SK-N-MC (cell line): ENCODE data around the gene SLC13A4.
"Not testable (repeated sequence)": the region's sequence is repeated elsewhere in the genome, so short reads cannot be mapped to it uniquely, and the experiment has no call there.

Source experiments
- DNase-seq: peaks from one replicate; pipeline ENCODE4 v3.0.0-alpha.2; 2011; ENCODE audit warnings: low read depth, low spot score
- H3K27ac ChIP-seq: fragments of 200-600 bp; sonication (generic); 2 replicates; pipeline ENCODE4 v1.5.1; 2016; ENCODE audit warnings: mixed run types
- H3K36me3 ChIP-seq: fragments of 200-600 bp; sonication (generic); 2 replicates; pipeline ENCODE4 v1.6.1; 2017; ENCODE audit warnings: antibody characterized with exemption, low read length, mixed read lengths; ENCODE audit not compliant: insufficient read depth
- H3K4me3 ChIP-seq: fragments of 200-600 bp; sonication (generic); 2 replicates; pipeline ENCODE4 v1.5.1; 2016
- H3K9ac ChIP-seq: fragments of 200-600 bp; sonication (generic); 2 replicates; pipeline ENCODE4 v1.8.0; 2017; ENCODE audit warnings: mixed run types, mixed read lengths; ENCODE audit not compliant: insufficient read length
- H3K9me3 ChIP-seq: fragments of 200-600 bp; sonication (generic); 2 replicates; pipeline ENCODE4 v1.6.1; 2017; ENCODE audit warnings: low read depth, mild to moderate bottlenecking, antibody characterized with exemption, low read length, moderate library complexity, mixed read lengths
- EZH2 ChIP-seq: fragments of 200-600 bp; sonication (generic); IDR thresholded peaks from one replicate; pipeline ENCODE4 v1.6.1; 2017; ENCODE audit warnings: antibody characterized with exemption
- FOXP2 ChIP-seq: optimal IDR thresholded peaks from 2 replicates; pipeline ENCODE3; 2011; ENCODE audit warnings: mild to moderate bottlenecking, moderate library complexity; ENCODE audit not compliant: insufficient read depth; ENCODE audit errors: extremely low read length, control extremely low read depth
- POLR2AphosphoS5 ChIP-seq: IDR thresholded peaks from 2 replicates; pipeline ENCODE4 v1.6.1; 2012; ENCODE audit warnings: mild to moderate bottlenecking, low read depth, low read length, borderline replicate concordance

SLC13A4 gene

DNA sequence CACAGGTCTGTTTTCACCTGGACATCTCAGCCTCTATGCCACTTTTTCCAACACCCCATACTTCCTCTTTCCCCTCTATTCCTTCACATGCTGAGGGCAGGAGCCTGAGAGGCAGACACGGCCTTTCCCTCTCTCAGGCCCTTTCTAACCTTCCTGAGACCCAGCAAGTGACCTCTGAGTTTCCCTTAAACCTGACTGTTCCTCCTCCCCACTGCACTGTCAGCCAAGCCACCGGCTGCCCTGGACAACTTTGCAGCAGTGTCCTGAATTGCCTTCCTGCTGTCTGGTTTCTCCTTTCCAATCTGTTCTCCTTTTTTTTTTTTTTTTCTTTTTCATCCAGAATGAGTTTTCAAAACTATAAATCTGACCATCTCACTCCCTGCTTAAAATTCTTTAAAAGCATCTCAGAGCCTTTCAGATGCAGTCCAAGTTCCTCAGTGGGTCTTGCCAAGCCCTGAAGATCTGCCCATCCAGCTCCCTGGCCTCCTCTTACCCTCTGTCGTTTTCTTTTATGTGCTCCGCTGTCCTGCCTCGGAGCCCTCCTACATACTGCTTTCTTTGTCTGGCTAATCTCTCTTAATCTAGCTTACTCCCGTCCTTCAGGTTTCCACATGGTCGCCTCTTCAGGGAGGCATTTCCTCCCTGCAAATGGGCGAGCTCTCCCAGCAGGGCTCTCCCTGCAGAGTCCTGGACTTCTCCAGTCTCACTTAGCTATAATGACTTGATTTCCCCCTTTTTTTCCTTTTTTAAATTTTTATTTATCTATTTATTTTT, 30.5 kb downstream of the SLC13A4 start:
- Histone ChIP-seq H3K36me3 (no peaks in the 10 kb centered on the region), H3K4me3 (no peak overlapping the region), H3K9me3 (no peaks in the 10 kb centered on the region), H3K27ac (no peak overlapping the region), H3K9ac (no peak overlapping the region)
- TF ChIP-seq FOXP2 (no peak), POLR2AphosphoS5 (no peak), EZH2 (no peak)
- DNase-seq = no peak

DNA sequence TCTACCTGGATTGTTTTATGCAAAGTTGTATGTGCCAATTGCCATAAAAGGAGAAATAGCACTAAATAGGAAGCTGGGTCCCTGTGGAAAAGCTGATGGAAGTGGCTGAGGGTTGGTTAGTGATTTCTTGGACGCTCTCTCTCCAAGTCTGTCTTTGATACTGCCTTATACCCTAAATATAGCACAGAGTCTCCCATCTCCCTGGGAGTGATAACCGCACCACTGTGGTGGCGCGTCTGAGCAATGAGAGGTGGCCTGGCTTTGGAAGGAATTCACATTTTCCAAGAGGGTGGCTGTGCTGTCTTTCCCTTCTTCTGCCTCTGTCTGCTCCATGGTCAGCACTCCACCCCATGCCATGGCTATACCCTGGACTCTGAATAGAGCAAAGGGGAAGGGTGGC, 34.4 kb downstream of the SLC13A4 start:
- H3K36me3 ChIP-seq = peaks cover 4% of the 10 kb centered on the region; the same call in 1 of the 2 replicates

DNA sequence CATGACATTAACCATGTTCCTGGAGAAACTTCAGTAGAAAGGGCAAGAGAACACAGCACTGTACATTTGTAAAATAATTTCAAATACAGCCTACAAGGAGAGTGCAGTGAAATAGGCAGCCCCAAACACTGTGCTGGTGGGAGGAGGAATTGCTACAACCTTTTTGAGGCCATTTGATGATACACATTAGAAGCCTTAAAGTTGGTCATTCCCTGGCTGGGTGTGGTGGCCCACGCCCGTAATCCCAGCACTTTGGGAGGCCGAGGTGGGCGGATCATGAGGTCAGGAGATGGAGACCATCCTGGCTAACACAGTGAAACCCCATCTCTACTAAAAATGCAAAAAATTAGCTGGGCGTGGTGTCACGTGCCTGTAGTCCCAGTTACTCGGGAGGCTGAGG, 35.4 kb downstream of the SLC13A4 start:
- not testable (repeated sequence) for H3K27ac ChIP-seq, H3K36me3 ChIP-seq, H3K9me3 ChIP-seq, DNase-seq, H3K4me3 ChIP-seq, H3K9ac ChIP-seq

More for the DNA sequence above, 34.4 kb downstream of the SLC13A4 start:
- no peak overlapping the region for H3K27ac ChIP-seq
- no peak overlapping the region for H3K9ac ChIP-seq
- no peaks in the 10 kb centered on the region for H3K9me3 ChIP-seq
- DNase-seq = no peak
- no peak overlapping the region for H3K4me3 ChIP-seq
- no peak for TF ChIP-seq EZH2
- TF ChIP-seq FOXP2 = no peak
- no peak for TF ChIP-seq POLR2AphosphoS5

DNA sequence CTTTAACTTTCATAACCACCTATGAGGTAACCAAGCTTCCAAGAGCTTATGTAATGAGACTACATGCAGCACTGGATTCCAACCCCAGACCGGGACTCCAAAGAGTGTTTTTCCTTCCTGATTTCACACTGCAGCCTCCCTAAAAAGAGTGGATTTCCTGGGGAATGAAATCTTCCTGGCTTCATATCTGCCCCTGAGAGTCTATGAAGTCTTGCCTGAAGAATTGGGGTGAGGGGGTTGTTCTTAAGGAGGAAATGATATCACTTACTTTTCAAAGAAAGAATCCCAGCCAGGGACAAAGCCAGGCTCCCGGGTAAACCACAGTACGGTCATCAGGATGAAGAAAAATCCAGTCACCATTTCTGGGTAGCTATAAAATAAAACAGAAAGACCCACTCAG, 35.9 kb downstream of the SLC13A4 start:
- no peaks in the 10 kb centered on the region for H3K9me3 ChIP-seq
- TF ChIP-seq FOXP2 (no peak), POLR2AphosphoS5 (no peak), EZH2 (no peak)
- H3K36me3 ChIP-seq = peaks cover 4% of the 10 kb centered on the region; the same call in 1 of the 2 replicates
- no peak overlapping the region for H3K4me3 ChIP-seq
- H3K27ac ChIP-seq = no peak overlapping the region
- H3K9ac ChIP-seq = no peak overlapping the region
- no peak for DNase-seq

DNA sequence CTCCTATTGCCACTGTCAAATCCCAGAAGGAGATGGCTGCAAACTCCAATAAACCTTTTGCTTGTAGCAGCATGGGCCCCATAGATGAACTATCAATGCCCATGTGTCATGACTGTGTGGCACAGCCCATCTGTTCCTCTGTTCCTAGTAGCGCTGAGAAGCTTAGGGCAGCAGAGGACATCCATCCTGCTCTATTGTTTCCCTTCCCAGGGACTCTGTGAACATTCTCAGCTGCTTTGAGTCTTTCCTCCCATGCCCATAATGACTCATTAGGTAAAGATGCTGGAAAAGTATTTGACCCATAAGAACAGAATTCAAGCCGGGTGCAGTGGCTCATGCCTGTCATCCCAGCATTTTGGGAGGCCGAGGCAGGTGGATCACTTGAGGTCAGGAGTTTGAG, 37.4 kb downstream of the SLC13A4 start:
- Histone ChIP-seq H3K9me3 (no peaks in the 10 kb centered on the region), H3K36me3 (peaks cover 4% of the 10 kb centered on the region; the same call in 1 of the 2 replicates), H3K9ac (no peak overlapping the region), H3K4me3 (no peak overlapping the region), H3K27ac (no peak overlapping the region)
- TF ChIP-seq FOXP2 (no peak), POLR2AphosphoS5 (no peak), EZH2 (no peak)
- no peak for DNase-seq

DNA sequence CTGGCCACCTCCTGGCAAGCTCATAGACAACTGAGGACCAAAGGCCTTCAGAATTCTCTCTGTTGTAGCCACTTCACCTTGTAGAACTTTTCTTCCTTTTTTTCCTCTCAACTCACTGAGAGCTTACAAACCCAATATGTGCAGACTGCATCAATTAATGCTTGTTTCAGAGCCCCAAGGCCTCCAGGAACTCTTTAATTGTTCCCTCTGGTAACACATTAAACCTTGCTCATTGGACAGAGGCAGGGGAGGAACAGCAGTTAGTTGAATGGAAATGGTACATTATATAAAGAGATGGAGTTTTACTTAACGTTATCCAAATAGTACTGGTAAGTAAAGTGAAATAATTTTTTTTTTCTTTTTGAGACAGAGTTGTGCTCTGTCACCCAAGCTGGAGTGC, 40.5 kb downstream of the SLC13A4 start:
- TF ChIP-seq FOXP2 (no peak), POLR2AphosphoS5 (no peak), EZH2 (no peak)
- Histone ChIP-seq H3K9ac (no peak overlapping the region), H3K4me3 (no peak overlapping the region), H3K27ac (no peak overlapping the region), H3K36me3 (peaks cover 4% of the 10 kb centered on the region; the same call in 1 of the 2 replicates), H3K9me3 (no peaks in the 10 kb centered on the region)
- no peak for DNase-seq

DNA sequence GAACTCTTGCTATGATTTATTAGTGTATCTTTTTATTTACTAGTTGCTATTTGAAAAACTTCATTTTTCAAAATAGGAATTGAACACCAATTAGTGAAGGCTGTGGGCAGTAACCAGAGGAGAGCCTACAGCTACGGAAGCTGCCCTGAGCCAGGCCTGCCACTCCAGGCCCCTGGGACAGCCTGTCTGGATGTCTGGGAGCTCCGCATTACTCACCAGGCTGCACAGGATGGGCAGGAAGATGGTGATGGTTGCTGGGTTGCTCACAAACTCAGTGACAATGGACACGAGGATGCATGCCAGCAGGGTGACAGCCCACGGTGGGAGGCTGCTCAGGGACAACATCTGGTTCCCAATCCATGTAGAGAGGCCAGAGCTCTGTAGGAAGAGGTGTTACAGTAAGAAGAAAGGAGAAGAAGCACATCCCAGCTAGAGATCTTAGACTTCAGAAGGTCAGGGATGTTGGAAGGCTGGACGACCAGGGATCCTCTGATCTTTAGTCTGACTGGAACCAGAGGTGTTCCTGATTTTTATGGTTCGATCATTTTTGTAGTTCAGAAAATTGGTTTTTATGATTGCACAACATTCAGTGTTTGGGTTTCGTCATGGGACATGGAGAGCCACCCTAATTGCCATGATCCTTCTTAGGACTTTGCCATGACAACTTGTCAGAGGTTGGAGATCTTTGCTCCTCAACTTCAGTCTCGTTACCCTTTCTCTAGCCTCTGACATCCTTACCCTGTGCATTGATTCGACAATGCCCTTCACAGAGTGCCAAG, 42.5 kb downstream of the SLC13A4 start:
- H3K27ac ChIP-seq = no peak overlapping the region

DNA sequence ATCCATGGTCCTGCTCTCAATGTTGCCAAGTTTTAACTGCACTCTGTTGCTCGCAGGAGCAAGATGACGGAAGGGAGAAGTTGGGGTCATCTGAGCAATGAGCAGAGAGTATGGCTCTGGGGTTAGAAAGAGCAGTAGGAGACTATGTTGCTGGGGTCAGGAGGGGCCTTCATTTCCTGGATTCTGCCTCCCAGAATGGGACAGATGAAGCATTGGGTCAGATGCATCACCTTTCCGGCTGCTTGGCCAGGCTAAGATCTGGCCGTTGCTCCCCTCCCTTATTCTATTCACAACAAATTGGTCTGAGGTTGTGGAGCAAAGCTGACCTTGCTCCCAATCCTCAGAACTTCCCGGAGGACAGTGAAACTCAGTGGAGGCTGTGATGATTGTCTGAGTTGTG, 43.3 kb downstream of the SLC13A4 start:
- H3K9ac ChIP-seq = no peak overlapping the region
- no peaks in the 10 kb centered on the region for H3K9me3 ChIP-seq
- H3K36me3 ChIP-seq = peaks cover 3% of the 10 kb centered on the region
- TF ChIP-seq POLR2AphosphoS5 (no peak), FOXP2 (no peak), EZH2 (no peak)
- no peak overlapping the region for H3K27ac ChIP-seq
- DNase-seq = no peak
- no peak overlapping the region for H3K4me3 ChIP-seq

More for the DNA sequence above, 42.5 kb downstream of the SLC13A4 start:
- no peak for TF ChIP-seq POLR2AphosphoS5
- no peak for TF ChIP-seq EZH2
- no peak for TF ChIP-seq FOXP2
- no peak overlapping the region for H3K4me3 ChIP-seq
- no peaks in the 10 kb centered on the region for H3K9me3 ChIP-seq
- no peak overlapping the region for H3K9ac ChIP-seq
- DNase-seq = no peak
- no peaks in the 10 kb centered on the region for H3K36me3 ChIP-seq
